SH-SY5Y (cell line): Measurements from ENCODE around the gene KCNS3.

ENCODE experiments used
- GATA2 ChIP-seq: IDR thresholded peaks from 2 replicates; pipeline ENCODE4 v1.6.1; 2011; ENCODE audit warnings: mild to moderate bottlenecking, low read depth, low read length
- GATA3 ChIP-seq: IDR thresholded peaks from 2 replicates; pipeline ENCODE4 v1.6.1; 2011; ENCODE audit warnings: low read depth, mild to moderate bottlenecking, low read length, moderate library complexity

GRCh38 chr2:17899871-17900270 is 21.4 kb downstream of the KCNS3 start:
- TF ChIP-seq GATA3 (no peak), GATA2 (no peak)
